ENCODE results near the gene TAMM41.
"Not testable (repeated sequence)": the region's sequence is repeated elsewhere in the genome, so short reads cannot be mapped to it uniquely, and the experiment has no call there.

Gene TAMM41

DNA sequence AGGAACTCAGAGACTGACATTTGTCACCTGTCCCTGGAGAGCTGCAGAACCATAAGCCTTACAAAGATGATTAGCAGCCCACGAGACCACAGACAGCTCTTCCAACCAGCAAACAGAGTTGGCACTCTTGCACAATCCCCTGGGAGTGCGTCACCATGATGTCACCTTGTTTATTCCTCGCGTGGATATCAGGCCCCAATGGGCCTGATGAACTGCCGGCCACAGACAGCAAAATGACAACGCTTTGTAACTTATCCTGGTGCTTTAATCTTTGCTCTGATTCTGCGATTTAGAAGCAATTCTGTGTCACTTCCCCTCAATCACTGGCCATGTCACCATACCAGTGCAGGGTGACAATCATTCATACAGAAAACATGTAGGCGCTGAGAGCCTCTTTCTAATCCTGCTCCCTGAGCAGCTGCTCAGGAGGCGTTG is 89.2 kb downstream of the TAMM41 start (continued):
- TF ChIP-seq, protein P1, sequence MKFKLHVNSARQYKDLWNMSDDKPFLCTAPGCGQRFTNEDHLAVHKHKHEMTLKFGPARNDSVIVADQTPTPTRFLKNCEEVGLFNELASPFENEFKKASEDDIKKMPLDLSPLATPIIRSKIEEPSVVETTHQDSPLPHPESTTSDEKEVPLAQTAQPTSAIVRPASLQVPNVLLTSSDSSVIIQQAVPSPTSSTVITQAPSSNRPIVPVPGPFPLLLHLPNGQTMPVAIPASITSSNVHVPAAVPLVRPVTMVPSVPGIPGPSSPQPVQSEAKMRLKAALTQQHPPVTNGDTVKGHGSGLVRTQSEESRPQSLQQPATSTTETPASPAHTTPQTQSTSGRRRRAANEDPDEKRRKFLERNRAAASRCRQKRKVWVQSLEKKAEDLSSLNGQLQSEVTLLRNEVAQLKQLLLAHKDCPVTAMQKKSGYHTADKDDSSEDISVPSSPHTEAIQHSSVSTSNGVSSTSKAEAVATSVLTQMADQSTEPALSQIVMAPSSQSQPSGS (tag by site-specific recombination; IDR thresholded peaks at IDR 0.05; ENCODE audit: low read depth), result peak; percentile 72

- CTCF ChIA-PET, result interaction anchor here (0.6 to 1.8 kb wide), 3 partner anchors 10 to 91 kb away, joined by 3 to 4 read pairs (median 3); no protein-coding TSS in a partner anchor
- no peak overlapping the region for H3K4me3 ChIP-seq (ENCODE audit: low read depth, low read length)
- H3K36me3 ChIP-seq (ENCODE audit: control insufficient read depth in 2 of 2, insufficient read depth in 1 of 2, low read length in 2 of 2), result no peaks in the 10 kb centered on the region
- no peaks in the 10 kb centered on the region for H3K9me3 ChIP-seq (ENCODE audit: control insufficient read depth, insufficient read depth, low read depth, low read length)
- POLR2A ChIA-PET, result no interaction called here
- H3K27ac ChIP-seq (ENCODE audit: extremely low read depth, low read depth, low read length), result no peak overlapping the region
- no peak for TF ChIP-seq ZNF792 (tag by site-specific recombination; IDR thresholded peaks at IDR 0.05)
- TF ChIP-seq, protein P2, sequence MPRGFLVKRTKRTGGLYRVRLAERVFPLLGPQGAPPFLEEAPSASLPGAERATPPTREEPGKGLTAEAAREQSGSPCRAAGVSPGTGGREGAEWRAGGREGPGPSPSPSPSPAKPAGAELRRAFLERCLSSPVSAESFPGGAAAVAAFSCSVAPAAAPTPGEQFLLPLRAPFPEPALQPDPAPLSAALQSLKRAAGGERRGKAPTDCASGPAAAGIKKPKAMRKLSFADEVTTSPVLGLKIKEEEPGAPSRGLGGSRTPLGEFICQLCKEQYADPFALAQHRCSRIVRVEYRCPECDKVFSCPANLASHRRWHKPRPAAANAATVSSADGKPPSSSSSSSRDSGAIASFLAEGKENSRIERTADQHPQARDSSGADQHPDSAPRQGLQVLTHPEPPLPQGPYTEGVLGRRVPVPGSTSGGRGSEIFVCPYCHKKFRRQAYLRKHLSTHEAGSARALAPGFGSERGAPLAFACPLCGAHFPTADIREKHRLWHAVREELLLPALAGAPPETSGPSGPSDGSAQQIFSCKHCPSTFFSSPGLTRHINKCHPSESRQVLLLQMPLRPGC (tag by site-specific recombination; IDR thresholded peaks at IDR 0.05), result no peak
- no peak for TF ChIP-seq ZNF114 (tag by site-specific recombination; IDR thresholded peaks at IDR 0.05)
- H3K4me1 ChIP-seq (ENCODE audit: control insufficient read depth, insufficient read depth, low read length), result no peaks in the 10 kb centered on the region
These were observed 91.4 kb downstream of the TAMM41 start for GRCh38 chr3:11755276-11755675.

- ChIA-PET POLR2A (interaction anchor here (0.5 to 0.7 kb wide), 3 partner anchors 24 to 1355 kb away, joined by 3 to 10 read pairs (median 3); no protein-coding TSS in a partner anchor), CTCF (interaction anchor here (0.7 kb wide), 1 partner anchor 54 kb away, joined by 3 read pairs; no protein-coding TSS in a partner anchor)
- not testable (repeated sequence) for H3K27ac ChIP-seq (ENCODE audit: extremely low read depth, low read depth, low read length)
These were observed 94.4 kb downstream of the TAMM41 start for GRCh38 chr3:11752254-11752653.

DNA sequence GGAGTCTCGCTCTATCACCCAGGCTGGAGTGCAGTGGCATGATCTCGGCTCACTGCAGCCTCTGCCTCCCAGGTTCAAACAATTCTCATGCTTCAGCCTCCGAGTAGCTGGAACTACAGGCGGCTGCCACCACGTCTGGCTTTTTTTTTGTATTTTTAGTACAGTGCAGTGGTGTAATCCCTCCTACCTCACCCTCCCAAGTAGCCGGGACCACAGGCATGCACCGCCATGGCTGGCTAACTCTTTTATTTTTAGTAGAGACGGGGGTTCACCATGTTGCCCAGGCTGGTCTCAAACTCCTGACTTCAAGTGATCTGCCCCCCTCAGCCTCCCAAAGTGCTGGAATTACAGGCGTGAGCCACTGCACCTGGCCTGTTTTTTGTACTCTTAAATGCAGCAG is 98.4 kb downstream of the TAMM41 start:
- H3K36me3 ChIP-seq (ENCODE audit: control insufficient read depth in 2 of 2, insufficient read depth in 1 of 2, low read length in 2 of 2); H3K27ac ChIP-seq (ENCODE audit: extremely low read depth, low read depth, low read length); H3K4me1 ChIP-seq (ENCODE audit: control insufficient read depth, insufficient read depth, low read length); H3K9me3 ChIP-seq (ENCODE audit: control insufficient read depth, insufficient read depth, low read depth, low read length); H3K4me3 ChIP-seq (ENCODE audit: low read depth, low read length); CTCF ChIA-PET; POLR2A ChIA-PET: not testable (repeated sequence)

More at GRCh38 chr3:11752254-11752653, 94.4 kb downstream of the TAMM41 start:
- H3K4me3 ChIP-seq (ENCODE audit: low read depth, low read length); H3K36me3 ChIP-seq (ENCODE audit: control insufficient read depth in 2 of 2, insufficient read depth in 1 of 2, low read length in 2 of 2); H3K4me1 ChIP-seq (ENCODE audit: control insufficient read depth, insufficient read depth, low read length); H3K9me3 ChIP-seq (ENCODE audit: control insufficient read depth, insufficient read depth, low read depth, low read length): not testable (repeated sequence)

All from HEK293 (cell line).